ENCODE measurements around the gene HVCN1. TPM values are rescaled to one million over a fixed set of nuclear protein-coding genes. Genes with fewer than 3 reads are reported as not detected.

HVCN1 gene
- total RNA-seq, 2 donors from 2014 or later = 0.66 to 1.3 TPM

- H3K9me3 ChIP-seq = no peaks in the 10 kb centered on the region
- WGBS, 2 donors = 89 to 97% methylated on average over 2 of the region's 2 CpGs
- peaks cover 0 to 6% of the 10 kb centered on the region in 2 donors for H3K27me3 ChIP-seq
- peaks cover 9% of the 10 kb centered on the region for H3K4me1 ChIP-seq
- H3K27ac ChIP-seq = no peak overlapping the region
- DNase-seq = no peak
- intact Hi-C loops (cut with DNase I) = no loop called here
- no peak for ATAC-seq
- TF ChIP-seq, protein P1, sequence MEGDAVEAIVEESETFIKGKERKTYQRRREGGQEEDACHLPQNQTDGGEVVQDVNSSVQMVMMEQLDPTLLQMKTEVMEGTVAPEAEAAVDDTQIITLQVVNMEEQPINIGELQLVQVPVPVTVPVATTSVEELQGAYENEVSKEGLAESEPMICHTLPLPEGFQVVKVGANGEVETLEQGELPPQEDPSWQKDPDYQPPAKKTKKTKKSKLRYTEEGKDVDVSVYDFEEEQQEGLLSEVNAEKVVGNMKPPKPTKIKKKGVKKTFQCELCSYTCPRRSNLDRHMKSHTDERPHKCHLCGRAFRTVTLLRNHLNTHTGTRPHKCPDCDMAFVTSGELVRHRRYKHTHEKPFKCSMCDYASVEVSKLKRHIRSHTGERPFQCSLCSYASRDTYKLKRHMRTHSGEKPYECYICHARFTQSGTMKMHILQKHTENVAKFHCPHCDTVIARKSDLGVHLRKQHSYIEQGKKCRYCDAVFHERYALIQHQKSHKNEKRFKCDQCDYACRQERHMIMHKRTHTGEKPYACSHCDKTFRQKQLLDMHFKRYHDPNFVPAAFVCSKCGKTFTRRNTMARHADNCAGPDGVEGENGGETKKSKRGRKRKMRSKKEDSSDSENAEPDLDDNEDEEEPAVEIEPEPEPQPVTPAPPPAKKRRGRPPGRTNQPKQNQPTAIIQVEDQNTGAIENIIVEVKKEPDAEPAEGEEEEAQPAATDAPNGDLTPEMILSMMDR (IDR thresholded peaks at IDR 0.05) = no peak
- no peak for TF ChIP-seq POLR2A (IDR thresholded peaks at IDR 0.05)
- no peak overlapping the region for H3K4me3 ChIP-seq
- H3K36me3 ChIP-seq (replicated peaks in 1 of 2; ENCODE audit: insufficient read depth in 1 of 2, low read depth in 2 of 2) = no peaks in the 10 kb centered on the region
These were observed 5.0 kb downstream of the HVCN1 start for GRCh38 chr12:110683888-110684287.

DNA sequence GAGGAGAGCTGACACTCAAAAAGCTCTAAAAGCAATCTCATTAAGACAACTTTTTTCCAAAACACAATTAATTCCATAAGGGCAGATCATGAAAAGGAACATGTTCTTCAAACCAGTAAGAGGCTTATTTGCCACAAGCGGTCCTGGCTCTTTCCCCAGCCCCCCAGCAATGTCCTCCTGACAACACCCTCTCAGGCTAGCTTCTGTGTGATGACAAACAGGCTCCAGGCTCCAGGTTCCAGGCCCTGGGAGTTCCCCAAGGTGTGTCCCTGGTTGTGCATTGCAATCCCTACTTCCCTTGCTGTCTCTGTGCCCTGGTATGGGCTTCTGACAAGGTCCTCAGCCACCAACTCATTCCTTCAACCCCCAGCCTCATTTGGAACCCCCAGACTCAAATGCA lies 8.9 kb downstream of the HVCN1 start:
- ATAC-seq = no peak
- Histone ChIP-seq H3K4me1 (no peaks in the 10 kb centered on the region), H3K27ac (no peak overlapping the region), H3K9me3 (no peaks in the 10 kb centered on the region), H3K27me3 (no peaks in the 10 kb centered on the region), H3K4me3 (no peak overlapping the region), H3K36me3 (replicated peaks in 1 of 2; ENCODE audit: insufficient read depth in 1 of 2, low read depth in 2 of 2) (no peaks in the 10 kb centered on the region)
- intact Hi-C loops (cut with DNase I) = no loop called here
- TF ChIP-seq, protein P1 (IDR thresholded peaks at IDR 0.05) = no peak
- TF ChIP-seq POLR2A (IDR thresholded peaks at IDR 0.05) = no peak
- WGBS, 2 donors = 50 to 57% methylated on average over 1 of the region's 1 CpG
- DNase-seq = no peak

DNA sequence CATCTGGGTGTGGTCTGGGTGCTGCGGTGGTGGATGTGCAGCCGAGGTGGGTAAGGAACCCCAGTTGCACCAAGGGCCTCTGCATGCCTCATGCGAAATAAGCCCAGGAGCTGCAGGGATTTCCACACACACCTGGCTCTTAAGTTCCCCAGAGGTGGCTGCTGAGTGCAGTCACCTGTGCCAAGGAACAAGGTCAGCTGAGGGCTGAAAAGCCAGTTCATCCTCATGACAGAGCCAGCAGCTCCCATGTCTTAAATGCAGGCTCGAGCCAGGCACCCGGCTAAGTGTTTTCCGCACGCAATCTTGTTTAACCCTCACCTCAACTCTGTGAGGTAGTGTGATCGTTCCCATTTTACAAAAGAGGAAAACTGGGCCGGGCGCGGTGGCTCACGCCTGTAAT lies 9.7 kb downstream of the HVCN1 start:
- DNase-seq (no peak), ATAC-seq (no peak)
- WGBS, 2 donors = 86 to 89% methylated on average over 10 to 12 of the region's 12 CpGs

DNA sequence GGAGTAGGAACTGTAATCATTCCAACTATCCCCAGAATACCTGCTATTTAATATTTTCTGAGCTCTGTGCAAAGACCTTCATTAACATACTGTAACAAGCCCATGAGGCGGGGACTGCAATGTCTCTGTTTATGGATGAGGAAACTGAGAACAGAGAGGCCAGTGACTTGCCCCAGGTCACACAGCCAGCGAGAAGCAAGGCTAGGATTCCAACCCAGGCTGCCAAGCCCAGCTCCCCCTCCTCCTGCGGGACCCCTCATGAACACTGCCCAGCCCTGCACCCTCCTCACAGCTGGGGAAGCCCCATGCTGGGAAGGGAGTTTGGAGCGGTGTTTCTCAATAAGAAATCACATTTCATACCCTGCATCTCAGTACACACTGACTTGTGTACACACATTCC lies 10.9 kb downstream of the HVCN1 start:
- no peaks in the 10 kb centered on the region for H3K27me3 ChIP-seq
- TF ChIP-seq, protein P1 (IDR thresholded peaks at IDR 0.05) = no peak
- TF ChIP-seq POLR2A (IDR thresholded peaks at IDR 0.05) = no peak
- ATAC-seq (no peak), DNase-seq (no peak)
- 64 to 83% methylated on average over 4 of the region's 4 CpGs for WGBS, 2 donors
- H3K27ac ChIP-seq = no peak overlapping the region
- no peak overlapping the region for H3K4me3 ChIP-seq
- intact Hi-C loops (cut with DNase I) = no loop called here
- no peaks in the 10 kb centered on the region for H3K9me3 ChIP-seq
- no peaks in the 10 kb centered on the region for H3K36me3 ChIP-seq (replicated peaks in 1 of 2; ENCODE audit: insufficient read depth in 1 of 2, low read depth in 2 of 2)
- H3K4me1 ChIP-seq = no peaks in the 10 kb centered on the region

More for the DNA sequence above, 9.7 kb downstream of the HVCN1 start:
- TF ChIP-seq, protein P1 (IDR thresholded peaks at IDR 0.05) = no peak
- no peak for TF ChIP-seq POLR2A (IDR thresholded peaks at IDR 0.05)
- H3K9me3 ChIP-seq = no peaks in the 10 kb centered on the region
- H3K4me1 ChIP-seq = no peaks in the 10 kb centered on the region
- intact Hi-C loops (cut with DNase I) = no loop called here
- H3K27ac ChIP-seq = no peak overlapping the region
- no peak overlapping the region for H3K4me3 ChIP-seq
- H3K27me3 ChIP-seq = no peaks in the 10 kb centered on the region
- H3K36me3 ChIP-seq (replicated peaks in 1 of 2; ENCODE audit: insufficient read depth in 1 of 2, low read depth in 2 of 2) = no peaks in the 10 kb centered on the region

DNA sequence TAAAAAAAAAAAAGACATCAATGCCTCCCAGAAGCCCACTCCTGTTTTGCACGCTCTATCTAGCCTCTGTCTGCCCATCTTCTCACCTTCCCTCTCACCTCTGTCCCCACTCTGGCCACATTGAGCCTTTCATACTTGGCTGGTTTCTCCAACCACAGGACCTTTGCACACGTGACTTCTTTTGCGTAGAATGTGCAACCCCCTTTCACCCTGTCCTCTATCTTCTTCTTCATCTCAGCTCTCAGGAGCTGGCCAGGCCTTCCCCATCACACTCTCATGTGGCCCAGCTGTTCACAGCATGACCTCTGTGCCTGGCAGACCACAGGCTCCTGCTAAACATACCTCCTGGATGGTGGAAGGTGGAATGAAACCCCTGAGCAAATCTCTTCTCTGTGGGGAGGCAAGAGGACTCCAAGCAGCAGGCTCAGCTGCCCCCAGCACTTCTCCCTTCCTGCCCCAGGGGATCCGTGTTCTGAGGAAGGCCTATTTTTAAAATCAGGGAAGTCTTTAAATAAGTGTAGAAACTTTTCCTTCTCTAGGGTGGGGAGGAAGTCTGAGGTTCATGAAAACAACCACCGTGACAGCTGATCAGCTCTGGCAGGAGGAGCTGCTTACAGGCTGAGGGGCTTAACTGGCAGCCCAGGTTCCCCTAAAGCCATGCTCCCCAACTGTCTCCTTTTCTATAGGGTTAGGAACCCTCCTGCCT lies 11.6 kb downstream of the HVCN1 start:
- ATAC-seq (no peak), DNase-seq (peak in 1 of 4 donors; percentile 34)
- H3K4me3 ChIP-seq = no peak overlapping the region
- no peaks in the 10 kb centered on the region for H3K4me1 ChIP-seq
- H3K27ac ChIP-seq = no peak overlapping the region
- H3K27me3 ChIP-seq = no peaks in the 10 kb centered on the region
- H3K36me3 ChIP-seq (replicated peaks in 1 of 2; ENCODE audit: insufficient read depth in 1 of 2, low read depth in 2 of 2) = no peaks in the 10 kb centered on the region
- no peaks in the 10 kb centered on the region for H3K9me3 ChIP-seq
- TF ChIP-seq, protein P1 (IDR thresholded peaks at IDR 0.05) = no peak
- TF ChIP-seq POLR2A (IDR thresholded peaks at IDR 0.05) = no peak
- WGBS, 2 donors = 57 to 74% methylated on average over 5 of the region's 5 CpGs
- intact Hi-C loops (cut with DNase I) = no loop called here

All from body of pancreas (tissue), 4 donors.